Measurements from ENCODE around the gene NUDT3. TPM values are rescaled to one million over a fixed set of nuclear protein-coding genes. Genes with fewer than 3 reads are reported as not detected.

The NUDT3 gene
- total and polyA plus RNA-seq, 9 donors: 16.0 to 60.7 (median 50.2) TPM

GRCh38 chr6:34276881-34277762, 115.3 kb downstream of the NUDT3 start:
- intact Hi-C loops (cut with DNase I): no loop called here
- TF ChIP-seq EP300 (IDR thresholded peaks at IDR 0.05) (no peak), POLR2A (IDR thresholded peaks at IDR 0.05) (no peak), CTCF (IDR thresholded peaks at IDR 0.05) (no peak)
- no peak overlapping the region for H3K27ac ChIP-seq
- no peaks in the 10 kb centered on the region for H3K9me3 ChIP-seq
- H3K27me3 ChIP-seq: no peaks in the 10 kb centered on the region
- H3K36me3 ChIP-seq: no peaks in the 10 kb centered on the region
- H3K4me3 ChIP-seq: no peak overlapping the region
- WGBS, 3 donors: 57 to 61% (median 61%) methylated on average over 10 of the region's 10 CpGs
- no peaks in the 10 kb centered on the region for H3K4me1 ChIP-seq (ENCODE audit: insufficient read depth)
- DNase-seq: no peak

GRCh38 chr6:34276191-34276590, 116.3 kb downstream of the NUDT3 start:
- no peak for TF ChIP-seq EP300 (IDR thresholded peaks at IDR 0.05)
- TF ChIP-seq POLR2A (IDR thresholded peaks at IDR 0.05): no peak
- Histone ChIP-seq H3K27ac (no peak overlapping the region), H3K4me3 (no peak overlapping the region), H3K36me3 (no peaks in the 10 kb centered on the region), H3K9me3 (no peaks in the 10 kb centered on the region), H3K27me3 (no peaks in the 10 kb centered on the region), H3K4me1 (ENCODE audit: insufficient read depth) (no peaks in the 10 kb centered on the region)
- WGBS, 3 donors: 85 to 97% (median 94%) methylated on average over 5 of the region's 5 CpGs
- no peak for DNase-seq
- intact Hi-C loops (cut with DNase I): no loop called here

GRCh38 chr6:34275128-34275804, 117.2 kb downstream of the NUDT3 start:
- intact Hi-C loops (cut with DNase I): no loop called here
- H3K27ac ChIP-seq: no peak overlapping the region
- no peak for TF ChIP-seq CTCF (IDR thresholded peaks at IDR 0.05)
- no peak for TF ChIP-seq POLR2A (IDR thresholded peaks at IDR 0.05)
- TF ChIP-seq EP300 (IDR thresholded peaks at IDR 0.05): no peak
- no peak overlapping the region for H3K4me3 ChIP-seq
- no peaks in the 10 kb centered on the region for H3K27me3 ChIP-seq
- H3K36me3 ChIP-seq: no peaks in the 10 kb centered on the region
- no peaks in the 10 kb centered on the region for H3K9me3 ChIP-seq
- no peak for DNase-seq
- 94 to 98% (median 95%) methylated on average over 3 of the region's 3 CpGs for WGBS, 3 donors
- no peaks in the 10 kb centered on the region for H3K4me1 ChIP-seq (ENCODE audit: insufficient read depth)

- Histone ChIP-seq H3K36me3 (no peaks in the 10 kb centered on the region), H3K4me1 (ENCODE audit: insufficient read depth) (no peaks in the 10 kb centered on the region), H3K27ac (no peak overlapping the region), H3K27me3 (no peaks in the 10 kb centered on the region), H3K9me3 (no peaks in the 10 kb centered on the region), H3K4me3 (no peak overlapping the region)
- 90 to 100% (median 94%) methylated on average over 1 of the region's 1 CpG for WGBS, 3 donors
- TF ChIP-seq POLR2A (IDR thresholded peaks at IDR 0.05) (no peak), EP300 (IDR thresholded peaks at IDR 0.05) (no peak), CTCF (IDR thresholded peaks at IDR 0.05) (no peak)
- intact Hi-C loops (cut with DNase I): no loop called here
- no peak for DNase-seq
Observed at GRCh38 chr6:34274129-34274528, 118.3 kb downstream of the NUDT3 start.

Measured in ovary (tissue), 9 donors.